ENCODE measurements around the gene CRIM1. TPM values are rescaled to one million over a fixed set of nuclear protein-coding genes. Genes with fewer than 3 reads are reported as not detected.

CRIM1 gene
- total and polyA plus RNA-seq, 10 donors, result 7.1 to 213 (median 110) TPM

DNA sequence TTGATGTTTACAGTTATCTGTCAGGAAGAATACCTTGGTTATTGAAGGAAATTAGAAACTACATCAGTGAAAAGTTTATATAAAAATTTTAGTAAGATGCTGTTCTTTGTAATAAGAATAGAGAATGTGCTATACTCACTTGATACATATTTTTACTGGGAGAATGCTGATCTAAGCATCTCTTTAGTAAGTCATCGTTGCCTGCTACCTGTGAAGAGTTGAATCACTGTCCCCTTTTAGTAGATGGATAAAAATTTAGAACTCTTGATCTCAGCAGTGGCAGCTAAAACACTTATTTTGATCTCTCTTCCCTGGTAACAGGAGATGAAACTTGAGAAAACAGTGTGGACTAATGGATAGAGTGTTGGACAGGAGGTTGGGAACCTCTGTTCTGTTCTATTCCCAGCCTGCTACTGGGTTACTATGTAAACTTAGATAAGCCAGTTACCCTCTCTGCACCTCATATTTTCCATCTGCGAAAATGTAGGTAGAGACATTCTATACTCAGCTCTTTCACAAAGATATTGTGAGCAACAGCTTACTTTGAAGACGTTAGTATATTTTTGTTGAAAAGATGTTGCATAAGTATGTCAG lies 142.1 kb downstream of the CRIM1 start:
- TF ChIP-seq POLR2AphosphoS5 (IDR thresholded peaks at IDR 0.05), result no peak
- no peak for TF ChIP-seq POLR2A (IDR thresholded peaks at IDR 0.05)
- TF ChIP-seq, protein P1, sequence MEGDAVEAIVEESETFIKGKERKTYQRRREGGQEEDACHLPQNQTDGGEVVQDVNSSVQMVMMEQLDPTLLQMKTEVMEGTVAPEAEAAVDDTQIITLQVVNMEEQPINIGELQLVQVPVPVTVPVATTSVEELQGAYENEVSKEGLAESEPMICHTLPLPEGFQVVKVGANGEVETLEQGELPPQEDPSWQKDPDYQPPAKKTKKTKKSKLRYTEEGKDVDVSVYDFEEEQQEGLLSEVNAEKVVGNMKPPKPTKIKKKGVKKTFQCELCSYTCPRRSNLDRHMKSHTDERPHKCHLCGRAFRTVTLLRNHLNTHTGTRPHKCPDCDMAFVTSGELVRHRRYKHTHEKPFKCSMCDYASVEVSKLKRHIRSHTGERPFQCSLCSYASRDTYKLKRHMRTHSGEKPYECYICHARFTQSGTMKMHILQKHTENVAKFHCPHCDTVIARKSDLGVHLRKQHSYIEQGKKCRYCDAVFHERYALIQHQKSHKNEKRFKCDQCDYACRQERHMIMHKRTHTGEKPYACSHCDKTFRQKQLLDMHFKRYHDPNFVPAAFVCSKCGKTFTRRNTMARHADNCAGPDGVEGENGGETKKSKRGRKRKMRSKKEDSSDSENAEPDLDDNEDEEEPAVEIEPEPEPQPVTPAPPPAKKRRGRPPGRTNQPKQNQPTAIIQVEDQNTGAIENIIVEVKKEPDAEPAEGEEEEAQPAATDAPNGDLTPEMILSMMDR (IDR thresholded peaks at IDR 0.05 in 8 of 11, conservative IDR thresholded peaks at IDR 0.05 in 3 of 11), result no peak
- Histone ChIP-seq H3K36me3 (peaks cover 0 to 36% (median 9%) of the 10 kb centered on the region in 6 donors), H3K4me3 (no peak overlapping the region), H3K4me1 (peaks cover 0 to 8% (median 0%) of the 10 kb centered on the region in 6 donors), H3K9me3 (no peaks in the 10 kb centered on the region), H3K27me3 (replicated peaks in 1 of 7) (no peaks in the 10 kb centered on the region), H3K27ac (no peak overlapping the region)
- WGBS, 5 donors, result 81 to 94% (median 85%) methylated on average over 3 of the region's 3 CpGs
- DNase-seq, result no peak
- intact Hi-C loops (cut with DNase I; ENCODE audit: low total_unique reads), result no loop called here

DNA sequence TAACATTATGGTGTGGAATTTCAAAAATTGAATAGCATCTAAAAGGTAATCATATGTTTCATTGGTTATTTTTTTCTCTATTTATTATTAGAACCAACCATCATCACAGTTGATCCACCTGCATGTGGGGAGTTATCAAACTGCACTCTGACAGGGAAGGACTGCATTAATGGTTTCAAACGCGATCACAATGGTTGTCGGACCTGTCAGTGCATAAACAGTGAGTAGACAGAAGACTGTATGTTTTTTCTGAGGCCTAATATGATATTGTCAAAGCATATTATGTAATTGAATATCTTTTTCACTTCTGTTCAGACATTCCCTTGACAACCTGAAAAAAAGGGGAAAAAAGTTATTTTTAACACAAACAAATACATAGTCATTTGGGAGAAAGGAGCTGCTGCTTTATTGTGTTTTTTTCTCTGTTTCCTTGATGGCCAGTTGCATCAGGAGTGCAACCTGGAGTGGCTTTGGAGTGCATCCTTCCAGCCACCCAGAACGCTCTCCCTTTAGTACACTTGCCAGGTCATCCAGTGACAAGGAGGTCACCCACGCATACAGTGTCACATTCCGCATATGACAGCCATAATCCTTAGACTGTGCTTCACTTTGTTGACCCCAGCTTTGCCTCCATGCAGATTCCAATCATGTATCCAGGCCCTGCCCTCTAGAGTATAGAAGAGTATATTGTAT lies 143.7 kb downstream of the CRIM1 start:
- H3K27ac ChIP-seq, result no peak overlapping the region
- intact Hi-C loops (cut with DNase I; ENCODE audit: low total_unique reads), result no loop called here

DNA sequence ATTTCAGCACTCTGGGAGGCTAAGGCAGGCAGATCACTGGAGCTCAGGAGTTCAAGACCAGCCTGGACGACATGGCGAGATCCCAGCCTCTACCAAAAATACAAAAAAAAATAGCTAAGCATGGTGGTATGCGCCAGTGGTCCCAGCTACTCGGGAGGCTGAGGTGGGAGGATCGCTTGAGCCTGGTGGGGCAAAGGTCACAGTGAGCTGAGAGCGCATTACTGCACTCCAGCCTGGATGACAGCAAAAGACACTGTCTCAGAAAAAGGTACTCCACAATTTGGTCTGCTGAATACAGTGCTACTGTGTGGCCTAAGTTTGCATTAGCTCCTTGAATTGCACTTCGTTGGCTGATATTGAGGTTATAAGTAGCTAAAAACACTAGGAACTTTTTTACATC lies 144.5 kb downstream of the CRIM1 start:
- Histone ChIP-seq H3K9me3 (no peaks in the 10 kb centered on the region), H3K27ac (no peak overlapping the region), H3K4me1 (no peaks in the 10 kb centered on the region), H3K36me3 (peaks cover 0 to 49% (median 13%) of the 10 kb centered on the region in 6 donors), H3K27me3 (replicated peaks in 1 of 7) (no peaks in the 10 kb centered on the region), H3K4me3 (no peak overlapping the region)
- DNase-seq, result no peak
- TF ChIP-seq POLR2A (IDR thresholded peaks at IDR 0.05) (no peak), POLR2AphosphoS5 (IDR thresholded peaks at IDR 0.05) (peak in 1 of 3 donors; percentile 15)
- TF ChIP-seq, protein P1 (IDR thresholded peaks at IDR 0.05 in 8 of 11, conservative IDR thresholded peaks at IDR 0.05 in 3 of 11), result no peak
- intact Hi-C loops (cut with DNase I; ENCODE audit: low total_unique reads), result no loop called here
- 90 to 96% (median 93%) methylated on average over 7 of the region's 7 CpGs for WGBS, 5 donors

More for the DNA sequence above, 143.7 kb downstream of the CRIM1 start:
- no peaks in the 10 kb centered on the region for H3K27me3 ChIP-seq (replicated peaks in 1 of 7)
- H3K4me1 ChIP-seq, result no peaks in the 10 kb centered on the region
- WGBS, 5 donors, result 87 to 95% (median 94%) methylated on average over 6 of the region's 6 CpGs
- no peak overlapping the region for H3K4me3 ChIP-seq
- peaks cover 0 to 49% (median 10%) of the 10 kb centered on the region in 6 donors for H3K36me3 ChIP-seq
- no peak for DNase-seq
- TF ChIP-seq POLR2AphosphoS5 (IDR thresholded peaks at IDR 0.05) (no peak), POLR2A (IDR thresholded peaks at IDR 0.05) (no peak)
- TF ChIP-seq, protein P1 (IDR thresholded peaks at IDR 0.05 in 8 of 11, conservative IDR thresholded peaks at IDR 0.05 in 3 of 11), result no peak
- no peaks in the 10 kb centered on the region for H3K9me3 ChIP-seq

DNA sequence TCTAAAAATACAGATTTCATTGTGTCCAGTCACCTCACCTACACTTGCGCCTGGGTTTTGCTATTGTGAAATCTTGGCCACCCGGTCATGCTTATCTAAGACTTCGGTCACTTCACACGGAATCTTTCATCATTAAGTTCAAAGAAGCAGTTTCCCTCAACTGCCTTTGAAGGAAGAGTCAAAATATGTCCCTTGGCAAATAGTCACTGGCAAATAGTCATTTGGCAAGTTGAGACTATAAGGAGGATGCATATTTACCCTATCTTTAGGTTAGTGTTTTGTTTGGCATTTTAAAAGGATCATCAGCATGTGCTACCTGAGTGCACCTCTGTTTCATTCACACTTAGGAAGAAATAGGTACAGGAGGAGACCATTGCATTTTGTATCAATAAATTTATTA lies 146.5 kb downstream of the CRIM1 start:
- no peaks in the 10 kb centered on the region for H3K9me3 ChIP-seq
- no peaks in the 10 kb centered on the region for H3K27me3 ChIP-seq (replicated peaks in 1 of 7)
- no peak overlapping the region for H3K27ac ChIP-seq
- WGBS, 5 donors, result 75 to 95% (median 86%) methylated on average over 4 of the region's 4 CpGs
- H3K4me1 ChIP-seq, result no peaks in the 10 kb centered on the region
- TF ChIP-seq, protein P1 (IDR thresholded peaks at IDR 0.05 in 8 of 11, conservative IDR thresholded peaks at IDR 0.05 in 3 of 11), result no peak
- no peak for TF ChIP-seq POLR2A (IDR thresholded peaks at IDR 0.05)
- no peak for TF ChIP-seq POLR2AphosphoS5 (IDR thresholded peaks at IDR 0.05)
- no peak for DNase-seq
- intact Hi-C loops (cut with DNase I; ENCODE audit: low total_unique reads), result no loop called here
- no peak overlapping the region for H3K4me3 ChIP-seq
- peaks cover 0 to 58% (median 13%) of the 10 kb centered on the region in 6 donors for H3K36me3 ChIP-seq

Measured in spleen (tissue), 11 donors.